Ascending aorta (tissue), 2 donors: Measurements from ENCODE around the gene SELENOT. TPM values are rescaled to one million over a fixed set of nuclear protein-coding genes. Genes with fewer than 3 reads are reported as not detected.

Experiments
- DNase-seq, 2 donors: peaks; one replicate each; pipeline ENCODE4 v3.0.0-alpha.2; 2019; ENCODE audit warnings: low spot score in 2 of 2
- H3K27ac ChIP-seq, 2 donors: fragments of 200-600 bp; sonication (generic); one replicate each; pipeline ENCODE4 v1.5.1; 2016 to 2017; ENCODE audit warnings: mild to moderate bottlenecking in 1 of 2
- H3K27me3 ChIP-seq: fragments of 200-600 bp; sonication (generic); one replicate; pipeline ENCODE4 v1.5.1; 2017
- H3K36me3 ChIP-seq, 2 donors: fragments of 200-600 bp; sonication (generic); one replicate each; pipeline ENCODE4 v1.5.1; 2016
- H3K4me1 ChIP-seq, 2 donors: fragments of 200-600 bp; sonication (generic); one replicate each; pipeline ENCODE4 v1.5.1; 2016 to 2017; ENCODE audit warnings: mild to moderate bottlenecking in 1 of 2
- H3K4me3 ChIP-seq, 2 donors: fragments of 200-600 bp; sonication (generic); one replicate each; pipeline ENCODE4 v1.5.1; 2016 to 2017; ENCODE audit warnings: mild to moderate bottlenecking in 1 of 2
- H3K9me3 ChIP-seq, 2 donors: fragments of 200-600 bp; sonication (generic); one replicate each; pipeline ENCODE4 v1.5.1; 2016
- intact Hi-C: fragments of 100-400 bp; cut with DNase I; formaldehyde crosslinking; loops from one replicate; pipeline ENCODE4 v1.15.1; 2023
- total RNA-seq: library from RNA; depleted of rRNA; stranded (reverse); fragments of >200 nt; gene quantifications from one replicate; pipeline ENCODE4 v1.1.0, GENCODE V29; 2016
- TF ChIP-seq, protein P1 (sequence below), 3 experiments: fragments of 200-600 bp in 2 of 3; fragments of 450-650 bp in 1 of 3; sonication (generic) in 2 of 3; IDR thresholded peaks; one replicate each; pipeline ENCODE4 v1.5.1; 2016 to 2019; ENCODE audit warnings: antibody characterized with exemption in 3 of 3, mild to moderate bottlenecking in 1 of 3, moderate library complexity in 1 of 3

The SELENOT gene
- total RNA-seq, 1 donor from 2014 or later: 112 TPM

DNA sequence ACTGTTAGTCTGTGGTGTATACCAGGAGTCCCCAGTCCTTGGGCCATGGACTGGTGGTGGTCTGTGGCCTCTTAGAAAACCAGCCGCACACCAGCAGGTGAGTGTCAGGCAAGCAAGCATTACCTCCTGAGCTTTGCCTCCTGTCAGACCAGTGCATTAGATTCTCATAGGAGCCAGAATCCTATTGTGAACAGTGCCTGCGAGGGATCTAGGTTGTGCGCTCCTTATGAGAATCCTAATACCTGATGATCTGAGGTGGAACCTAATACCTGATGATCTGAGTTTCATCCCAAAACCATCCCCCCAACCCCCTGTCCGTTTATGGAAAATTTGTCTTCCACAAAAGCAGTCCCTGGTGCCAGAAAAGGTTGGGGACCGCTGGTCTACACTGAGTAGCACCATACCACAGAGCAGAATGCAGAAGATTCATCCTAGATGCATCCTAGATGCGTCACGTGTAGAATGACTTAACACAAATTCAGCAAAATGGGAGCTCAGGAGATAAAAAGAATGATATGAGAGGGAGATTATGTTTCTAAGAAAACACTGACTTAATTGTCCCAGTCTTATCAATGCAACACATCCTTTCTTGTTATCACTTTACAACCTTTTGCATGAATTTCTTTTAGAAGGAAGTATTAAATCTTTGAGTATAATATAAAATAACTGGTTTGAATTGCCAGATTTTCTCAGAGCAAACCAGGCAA lies 28.5 kb downstream of the SELENOT start:
- Histone ChIP-seq H3K27me3 (no peaks in the 10 kb centered on the region), H3K9me3 (no peaks in the 10 kb centered on the region), H3K27ac (no peak overlapping the region), H3K4me3 (no peak overlapping the region), H3K36me3 (peaks cover 10 to 43% of the 10 kb centered on the region in 2 donors), H3K4me1 (no peaks in the 10 kb centered on the region)
- TF ChIP-seq, protein P1, sequence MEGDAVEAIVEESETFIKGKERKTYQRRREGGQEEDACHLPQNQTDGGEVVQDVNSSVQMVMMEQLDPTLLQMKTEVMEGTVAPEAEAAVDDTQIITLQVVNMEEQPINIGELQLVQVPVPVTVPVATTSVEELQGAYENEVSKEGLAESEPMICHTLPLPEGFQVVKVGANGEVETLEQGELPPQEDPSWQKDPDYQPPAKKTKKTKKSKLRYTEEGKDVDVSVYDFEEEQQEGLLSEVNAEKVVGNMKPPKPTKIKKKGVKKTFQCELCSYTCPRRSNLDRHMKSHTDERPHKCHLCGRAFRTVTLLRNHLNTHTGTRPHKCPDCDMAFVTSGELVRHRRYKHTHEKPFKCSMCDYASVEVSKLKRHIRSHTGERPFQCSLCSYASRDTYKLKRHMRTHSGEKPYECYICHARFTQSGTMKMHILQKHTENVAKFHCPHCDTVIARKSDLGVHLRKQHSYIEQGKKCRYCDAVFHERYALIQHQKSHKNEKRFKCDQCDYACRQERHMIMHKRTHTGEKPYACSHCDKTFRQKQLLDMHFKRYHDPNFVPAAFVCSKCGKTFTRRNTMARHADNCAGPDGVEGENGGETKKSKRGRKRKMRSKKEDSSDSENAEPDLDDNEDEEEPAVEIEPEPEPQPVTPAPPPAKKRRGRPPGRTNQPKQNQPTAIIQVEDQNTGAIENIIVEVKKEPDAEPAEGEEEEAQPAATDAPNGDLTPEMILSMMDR (IDR thresholded peaks at IDR 0.05): no peak
- DNase-seq: no peak
- intact Hi-C loops: no loop called here

- H3K4me1 ChIP-seq: no peaks in the 10 kb centered on the region
- H3K27ac ChIP-seq: no peak overlapping the region
- TF ChIP-seq, protein P1 (IDR thresholded peaks at IDR 0.05): no peak
- no peaks in the 10 kb centered on the region for H3K9me3 ChIP-seq
- intact Hi-C loops: no loop called here
- no peaks in the 10 kb centered on the region for H3K27me3 ChIP-seq
- H3K4me3 ChIP-seq: no peak overlapping the region
- DNase-seq: no peak
- peaks cover 0 to 12% of the 10 kb centered on the region in 2 donors for H3K36me3 ChIP-seq
These were observed 32.0 kb downstream of the SELENOT start for GRCh38 chr3:150635076-150635475.

DNA sequence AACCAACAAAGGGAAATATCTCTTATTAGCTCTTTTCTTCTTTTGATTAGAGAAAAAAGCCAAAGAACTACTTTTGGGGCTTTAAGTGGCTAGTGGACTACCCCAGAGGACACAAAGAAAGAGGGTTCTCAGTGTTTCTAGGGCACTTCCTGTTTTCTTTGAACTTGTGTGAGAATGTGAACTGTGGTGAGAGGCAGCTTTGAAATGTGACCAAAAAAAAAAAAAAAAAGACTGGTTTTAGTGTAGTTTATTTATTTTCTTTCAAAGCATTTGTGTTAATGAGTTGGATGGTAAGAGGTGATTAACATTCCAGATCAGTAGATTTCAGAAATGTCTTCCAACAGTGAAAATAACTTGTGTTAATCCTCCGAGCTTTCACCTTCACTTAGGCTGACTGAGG lies 32.4 kb downstream of the SELENOT start:
- no peak for DNase-seq
- H3K4me1 ChIP-seq: no peaks in the 10 kb centered on the region
- H3K9me3 ChIP-seq: no peaks in the 10 kb centered on the region
- no peak overlapping the region for H3K27ac ChIP-seq
- no peak overlapping the region for H3K4me3 ChIP-seq
- TF ChIP-seq, protein P1 (IDR thresholded peaks at IDR 0.05): no peak
- peaks cover 0 to 8% of the 10 kb centered on the region in 2 donors for H3K36me3 ChIP-seq
- no peaks in the 10 kb centered on the region for H3K27me3 ChIP-seq
- intact Hi-C loops: no loop called here

DNA sequence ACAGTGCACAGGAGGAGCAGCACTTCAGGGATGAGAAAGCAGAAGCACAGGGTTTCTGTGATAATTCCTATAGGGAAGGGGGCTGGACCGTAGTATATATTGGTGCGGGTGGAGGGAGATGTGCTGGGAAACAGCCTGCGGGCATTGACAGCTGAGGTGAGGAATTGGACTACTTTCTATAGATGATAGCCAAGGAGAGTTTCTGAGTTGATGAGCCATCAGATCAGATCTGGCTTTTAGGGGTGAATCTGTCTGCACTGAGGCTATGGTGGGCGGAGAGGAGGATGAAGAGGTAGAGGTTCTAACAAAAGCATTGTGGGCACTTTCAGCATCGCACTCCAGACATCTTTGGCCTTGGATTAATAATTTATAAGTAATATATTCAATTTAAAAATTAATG lies 33.1 kb downstream of the SELENOT start:
- Histone ChIP-seq H3K36me3 (peaks cover 0 to 3% of the 10 kb centered on the region in 2 donors), H3K27ac (no peak overlapping the region), H3K27me3 (no peaks in the 10 kb centered on the region), H3K4me1 (no peaks in the 10 kb centered on the region), H3K4me3 (no peak overlapping the region), H3K9me3 (no peaks in the 10 kb centered on the region)
- TF ChIP-seq, protein P1 (IDR thresholded peaks at IDR 0.05): no peak
- intact Hi-C loops: no loop called here
- no peak for DNase-seq

DNA sequence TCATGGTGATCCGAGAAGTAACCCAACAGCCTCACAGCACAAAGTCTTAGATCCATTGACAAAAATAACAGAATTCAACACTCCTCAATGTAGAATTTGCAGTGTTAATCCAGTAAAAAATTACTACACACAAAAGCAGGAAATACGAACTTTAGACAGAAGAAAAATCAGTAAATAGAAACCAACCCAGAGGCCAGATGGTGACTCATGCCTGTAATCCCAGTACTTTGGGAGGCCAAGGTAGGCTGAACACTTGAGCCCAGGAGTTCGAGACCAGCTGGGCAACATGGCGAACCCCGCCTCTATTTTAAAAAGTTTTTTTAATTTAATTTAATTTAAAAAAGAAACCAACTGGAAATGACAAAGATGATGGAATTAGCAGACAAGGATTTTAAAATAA lies 36.1 kb downstream of the SELENOT start:
- intact Hi-C loops: no loop called here
- Histone ChIP-seq H3K9me3 (no peaks in the 10 kb centered on the region), H3K27ac (no peak overlapping the region), H3K36me3 (no peaks in the 10 kb centered on the region), H3K27me3 (no peaks in the 10 kb centered on the region), H3K4me1 (no peaks in the 10 kb centered on the region), H3K4me3 (no peak overlapping the region)
- TF ChIP-seq, protein P1 (IDR thresholded peaks at IDR 0.05): no peak
- DNase-seq: no peak
